Measurements from ENCODE around the gene IFNGR2. TPM values are rescaled to one million over a fixed set of nuclear protein-coding genes. Genes with fewer than 3 reads are reported as not detected.
A peak's percentile ranks its signal among the peaks of the same experiment; 100 is the strongest.

Gene IFNGR2
- total and polyA plus RNA-seq, 2 of the 13 experiments (the other 11 are each of a cell fraction or from before 2014, with no cell fraction given), result 61.3 to 117 TPM

- TF ChIP-seq SNAI1 (CRISPR knock-in tag; IDR thresholded peaks at IDR 0.05; ENCODE audit: borderline replicate concordance) (no peak), ZSCAN25 (CRISPR knock-in tag; IDR thresholded peaks at IDR 0.05) (peak; percentile 29; the same call in 1 of the 2 replicates), MTF2 (CRISPR knock-in tag; IDR thresholded peaks at IDR 0.05; ENCODE audit: borderline replicate concordance) (no peak; the same call in 1 of the 2 replicates), IRX3 (CRISPR knock-in tag; IDR thresholded peaks at IDR 0.05; ENCODE audit: borderline replicate concordance, low read depth) (no peak), ZNF598 (CRISPR knock-in tag; IDR thresholded peaks at IDR 0.05; ENCODE audit: borderline replicate concordance) (no peak; the same call in 1 of the 2 replicates), LBX2 (CRISPR knock-in tag; IDR thresholded peaks at IDR 0.05; ENCODE audit: borderline replicate concordance) (no peak), CCAR2 (optimal IDR thresholded peaks at IDR 0.05; ENCODE audit: low read depth, low read length) (no peak), CEBPB (IDR thresholded peaks at IDR 0.05; ENCODE audit: borderline replicate concordance, low read depth, low read length) (no peak), HCFC1 (IDR thresholded peaks at IDR 0.05; ENCODE audit: low read depth, low read length) (peak; percentile 21; the same call in 1 of the 2 replicates), KLF16 (CRISPR knock-in tag; IDR thresholded peaks at IDR 0.05) (peak in 1 of 2 experiments; percentile 34; a peak in 1 of 4 replicates), GFI1 (CRISPR knock-in tag; IDR thresholded peaks at IDR 0.05; ENCODE audit: borderline replicate concordance) (0 out of 2 replicates have a peak, but pooled peaks have one; percentile 30), RBFOX2 (IDR thresholded peaks at IDR 0.05; ENCODE audit: low read depth, low read length) (peak; percentile 89), ZNF547 (CRISPR knock-in tag; IDR thresholded peaks at IDR 0.05) (no peak), ZNF33B (CRISPR knock-in tag; IDR thresholded peaks at IDR 0.05) (no peak), CENPT (CRISPR knock-in tag; IDR thresholded peaks at IDR 0.05; ENCODE audit: low read depth) (no peak), WIZ (CRISPR knock-in tag; IDR thresholded peaks at IDR 0.05) (no peak), ZNF101 (CRISPR knock-in tag; IDR thresholded peaks at IDR 0.05; ENCODE audit: borderline replicate concordance, low read depth) (no peak), ATF7 (IDR thresholded peaks at IDR 0.05) (no peak), ATF7 (CRISPR knock-in tag; IDR thresholded peaks at IDR 0.05) (no peak)
- TF ChIP-seq, protein P1, sequence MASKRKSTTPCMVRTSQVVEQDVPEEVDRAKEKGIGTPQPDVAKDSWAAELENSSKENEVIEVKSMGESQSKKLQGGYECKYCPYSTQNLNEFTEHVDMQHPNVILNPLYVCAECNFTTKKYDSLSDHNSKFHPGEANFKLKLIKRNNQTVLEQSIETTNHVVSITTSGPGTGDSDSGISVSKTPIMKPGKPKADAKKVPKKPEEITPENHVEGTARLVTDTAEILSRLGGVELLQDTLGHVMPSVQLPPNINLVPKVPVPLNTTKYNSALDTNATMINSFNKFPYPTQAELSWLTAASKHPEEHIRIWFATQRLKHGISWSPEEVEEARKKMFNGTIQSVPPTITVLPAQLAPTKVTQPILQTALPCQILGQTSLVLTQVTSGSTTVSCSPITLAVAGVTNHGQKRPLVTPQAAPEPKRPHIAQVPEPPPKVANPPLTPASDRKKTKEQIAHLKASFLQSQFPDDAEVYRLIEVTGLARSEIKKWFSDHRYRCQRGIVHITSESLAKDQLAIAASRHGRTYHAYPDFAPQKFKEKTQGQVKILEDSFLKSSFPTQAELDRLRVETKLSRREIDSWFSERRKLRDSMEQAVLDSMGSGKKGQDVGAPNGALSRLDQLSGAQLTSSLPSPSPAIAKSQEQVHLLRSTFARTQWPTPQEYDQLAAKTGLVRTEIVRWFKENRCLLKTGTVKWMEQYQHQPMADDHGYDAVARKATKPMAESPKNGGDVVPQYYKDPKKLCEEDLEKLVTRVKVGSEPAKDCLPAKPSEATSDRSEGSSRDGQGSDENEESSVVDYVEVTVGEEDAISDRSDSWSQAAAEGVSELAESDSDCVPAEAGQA (IDR thresholded peaks at IDR 0.05; ENCODE audit: low read depth), result peak; percentile 32; the same call in 1 of the 2 replicates
- TF ChIP-seq, protein P1 (CRISPR knock-in tag; IDR thresholded peaks at IDR 0.05; ENCODE audit: borderline replicate concordance), result peak; percentile 77; the same call in 1 of the 2 replicates
- TF ChIP-seq, protein P2, sequence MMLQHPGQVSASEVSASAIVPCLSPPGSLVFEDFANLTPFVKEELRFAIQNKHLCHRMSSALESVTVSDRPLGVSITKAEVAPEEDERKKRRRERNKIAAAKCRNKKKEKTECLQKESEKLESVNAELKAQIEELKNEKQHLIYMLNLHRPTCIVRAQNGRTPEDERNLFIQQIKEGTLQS (CRISPR knock-in tag; IDR thresholded peaks at IDR 0.05), result no peak; the same call in 1 of the 2 replicates
Measured at GRCh38 chr21:33479679-33480480, 76.7 kb downstream of the IFNGR2 start, which contains the start of gene TMEM50B (continued).

Measured in HepG2 (cell line).